GM23338 (cell line): ENCODE measurements around the gene GPD2. TPM values are rescaled to one million over a fixed set of nuclear protein-coding genes. Genes with fewer than 3 reads are reported as not detected.

Experiments used
- ATAC-seq: fragments of 200-7000 bp; cut with Tn5 transposase; 3 replicates; pipeline ENCODE4 v1.9.1; 2020
- DNase-seq: peaks from one replicate; pipeline ENCODE4 v3.0.0-alpha.2; 2015; ENCODE audit warnings: low spot score
- H2AFZ ChIP-seq: fragments of 200-600 bp; sonication (generic); 2 replicates; pipeline ENCODE4 v1.8.0; 2016; ENCODE audit warnings: antibody characterized with exemption, mild to moderate bottlenecking, moderate library complexity
- H3F3A ChIP-seq: fragments of 200-600 bp; sonication (generic); replicated peaks from 2 replicates; pipeline ENCODE4 v1.8.0; 2017; ENCODE audit warnings: antibody characterized with exemption, mixed run types, low read depth
- H3K27ac ChIP-seq: fragments of 200-600 bp; sonication (generic); 2 replicates; pipeline ENCODE4 v1.6.1; 2016; ENCODE audit warnings: low read depth
- H3K27me3 ChIP-seq: fragments of 200-600 bp; sonication (generic); 2 replicates; pipeline ENCODE4 v1.8.0; 2016; ENCODE audit warnings: mild to moderate bottlenecking, mixed run types, moderate library complexity; ENCODE audit not compliant: insufficient read depth
- H3K36me3 ChIP-seq: fragments of 200-600 bp; sonication (generic); 2 replicates; pipeline ENCODE4 v1.8.0; 2016; ENCODE audit warnings: mild to moderate bottlenecking; ENCODE audit not compliant: insufficient read depth
- H3K4me1 ChIP-seq: fragments of 200-600 bp; sonication (generic); 2 replicates; pipeline ENCODE4 v1.8.0; 2016; ENCODE audit warnings: mild to moderate bottlenecking, moderate library complexity; ENCODE audit not compliant: insufficient read depth
- H3K4me2 ChIP-seq: fragments of 200-600 bp; sonication (generic); 2 replicates; pipeline ENCODE4 v1.7.1; 2017; ENCODE audit warnings: mixed run types
- H3K4me3 ChIP-seq: fragments of 200-600 bp; sonication (generic); 2 replicates; pipeline ENCODE4 v1.6.1; 2016; ENCODE audit warnings: mixed run types
- H3K79me2 ChIP-seq: fragments of 200-600 bp; sonication (generic); replicated peaks from 2 replicates; pipeline ENCODE4 v1.8.0; 2017; ENCODE audit warnings: mild to moderate bottlenecking; ENCODE audit not compliant: insufficient read depth
- H3K9me2 ChIP-seq: fragments of 200-600 bp; sonication (generic); 2 replicates; pipeline ENCODE4 v1.8.0; 2017; ENCODE audit not compliant: insufficient read depth
- H4K20me1 ChIP-seq: fragments of 200-600 bp; sonication (generic); replicated peaks from 2 replicates; pipeline ENCODE4 v1.8.0; 2017; ENCODE audit warnings: mild to moderate bottlenecking; ENCODE audit not compliant: insufficient read depth
- H3K27ac Mint-ChIP-seq: 2 replicates; pipeline ENCODE4 v1.8.0; 2020; ENCODE audit warnings: inconsistent platforms, mild to moderate bottlenecking, moderate library complexity, mixed read lengths
- H3K27me3 Mint-ChIP-seq: 3 replicates; pipeline ENCODE4 v1.8.0; 2022; ENCODE audit warnings: low read depth, mild to moderate bottlenecking, moderate library complexity, mixed read lengths, inconsistent platforms; ENCODE audit not compliant: insufficient read depth, poor library complexity
- H3K36me3 Mint-ChIP-seq: 3 replicates; pipeline ENCODE4 v1.8.0; 2021; ENCODE audit warnings: low read depth, mild to moderate bottlenecking, inconsistent platforms, moderate library complexity, mixed read lengths
- H3K4me1 Mint-ChIP-seq: 3 replicates; pipeline ENCODE4 v1.8.0; 2020; ENCODE audit warnings: mild to moderate bottlenecking, inconsistent platforms, mixed read lengths
- H3K4me3 Mint-ChIP-seq: 3 replicates; pipeline ENCODE4 v1.8.0; 2021; ENCODE audit warnings: moderate library complexity, mild to moderate bottlenecking, inconsistent platforms, mixed read lengths
- H3K9me3 Mint-ChIP-seq: 3 replicates; pipeline ENCODE4 v1.8.0; 2020; ENCODE audit warnings: moderate library complexity, mild to moderate bottlenecking, inconsistent platforms, mixed read lengths
- CREB1 ChIP-seq: fragments of 250-450 bp; sonication (Bioruptor Pico); IDR thresholded peaks from 2 replicates; pipeline ENCODE4 v1.5.0; 2020; ENCODE audit warnings: low read depth, mild to moderate bottlenecking, moderate library complexity
- CTCF ChIP-seq, 2 experiments: fragments of 200-600 bp in 1 of 2; sonication (generic) in 1 of 2; conservative IDR thresholded peaks; 2 replicates each; pipeline versions ENCODE4 v1.5.1 to v1.6.1; 2016 to 2017; ENCODE audit warnings: antibody characterized with exemption in 2 of 2, low read depth in 2 of 2, mild to moderate bottlenecking in 2 of 2, moderate library complexity in 1 of 2
- EZH2 ChIP-seq: fragments of 200-600 bp; sonication (generic); IDR thresholded peaks from one replicate; pipeline ENCODE4 v1.8.0; 2017; ENCODE audit warnings: antibody characterized with exemption, mild to moderate bottlenecking, low read depth; ENCODE audit not compliant: unreplicated experiment
- EZH2phosphoT487 ChIP-seq: fragments of 200-600 bp; sonication (generic); IDR thresholded peaks from one replicate; pipeline ENCODE4 v1.8.1; 2018; ENCODE audit warnings: antibody characterized with exemption; ENCODE audit not compliant: unreplicated experiment
- JUNB ChIP-seq: IDR thresholded peaks from one replicate; pipeline ENCODE4 v1.6.1; 2016; ENCODE audit warnings: antibody characterized with exemption; ENCODE audit not compliant: unreplicated experiment
- NANOG ChIP-seq: IDR thresholded peaks from 2 replicates; pipeline ENCODE4 v1.6.1; 2016; ENCODE audit warnings: antibody characterized with exemption, borderline replicate concordance
- POLR2AphosphoS5 ChIP-seq: IDR thresholded peaks from 2 replicates; pipeline ENCODE4 v1.6.1; 2016; ENCODE audit warnings: antibody characterized with exemption, low read depth
- STAT1 ChIP-seq: IDR thresholded peaks from one replicate; pipeline ENCODE4 v1.6.1; 2016; ENCODE audit warnings: antibody characterized with exemption; ENCODE audit not compliant: unreplicated experiment
- ZNF114 ChIP-seq: fragments of 250-450 bp; sonication (Bioruptor Pico); IDR thresholded peaks from 2 replicates; pipeline ENCODE4 v1.5.0; 2020; ENCODE audit warnings: mild to moderate bottlenecking, moderate library complexity
- ZNF331 ChIP-seq: fragments of 250-450 bp; sonication (Bioruptor Pico); IDR thresholded peaks from 2 replicates; pipeline ENCODE4 v1.5.0; 2020; ENCODE audit warnings: low read depth, mild to moderate bottlenecking, moderate library complexity
- polyA plus RNA-seq: library from polyadenylated mRNA; unstranded; fragments of >200 nt; fragmentation: Nextera tagmentation; extraction: Ambion mirVana; gene quantifications from 2 replicates; pipeline ENCODE4 v1.2.1, GENCODE V29; 2016
- total RNA-seq: library from RNA; depleted of rRNA; stranded (reverse); fragments of >200 nt; shearing (Covaris generic); gene quantifications from 2 replicates; pipeline ENCODE4 v1.2.3, GENCODE V29; 2014
- TF ChIP-seq, protein P1 (sequence below): fragments of 250-450 bp; sonication (Bioruptor Pico); IDR thresholded peaks from 2 replicates; pipeline ENCODE4 v1.5.0; 2020; ENCODE audit warnings: mild to moderate bottlenecking, moderate library complexity
- TF ChIP-seq, protein P2 (sequence below): IDR thresholded peaks from 2 replicates; pipeline ENCODE4 v1.6.1; 2016; ENCODE audit warnings: antibody characterized with exemption
- TF ChIP-seq, protein P3 (sequence below): IDR thresholded peaks from one replicate; pipeline ENCODE4 v1.6.1; 2018; ENCODE audit warnings: antibody characterized with exemption; ENCODE audit not compliant: unreplicated experiment

GPD2 gene
- total and polyA plus RNA-seq, 2 experiments from 2014 or later, result 9.4 to 67.4 TPM

DNA sequence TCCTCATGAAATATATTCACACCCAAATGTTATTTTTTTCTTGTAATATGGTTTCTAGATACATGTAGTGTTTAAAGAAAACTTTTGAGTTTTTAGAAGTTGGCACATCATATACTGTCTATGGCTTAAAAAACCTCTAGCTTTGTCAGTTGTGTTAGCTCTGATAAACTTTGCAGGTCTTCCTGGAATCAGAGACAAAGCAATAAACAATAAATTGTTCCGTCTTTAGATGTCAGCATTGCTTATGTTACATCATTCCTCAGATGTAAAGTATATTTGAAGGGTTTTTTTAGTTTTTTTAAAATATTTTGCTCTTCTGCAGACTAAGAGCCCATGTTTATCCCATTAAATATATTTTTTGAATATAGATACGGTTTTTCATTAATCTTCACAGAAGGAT lies 145.1 kb downstream of the GPD2 start:
- Histone ChIP-seq H3K27ac (no peak overlapping the region), H3K79me2 (no peaks in the 10 kb centered on the region), H3K4me1 (no peaks in the 10 kb centered on the region), H3K27me3 (no peaks in the 10 kb centered on the region), H3K36me3 (no peaks in the 10 kb centered on the region), H3K4me3 (no peak overlapping the region), H2AFZ (no peak overlapping the region), H3F3A (no peaks in the 10 kb centered on the region), H3K9me2 (no peaks in the 10 kb centered on the region), H3K4me2 (no peak overlapping the region), H4K20me1 (no peaks in the 10 kb centered on the region)
- no peaks in the 10 kb centered on the region for H3K9me3 Mint-ChIP-seq
- H3K4me3 Mint-ChIP-seq, result no peak overlapping the region
- ATAC-seq, result no peak
- H3K4me1 Mint-ChIP-seq, result peaks cover 15% of the 10 kb centered on the region
- no peaks in the 10 kb centered on the region for H3K36me3 Mint-ChIP-seq
- no peak overlapping the region for H3K27ac Mint-ChIP-seq
- TF ChIP-seq, protein P1, sequence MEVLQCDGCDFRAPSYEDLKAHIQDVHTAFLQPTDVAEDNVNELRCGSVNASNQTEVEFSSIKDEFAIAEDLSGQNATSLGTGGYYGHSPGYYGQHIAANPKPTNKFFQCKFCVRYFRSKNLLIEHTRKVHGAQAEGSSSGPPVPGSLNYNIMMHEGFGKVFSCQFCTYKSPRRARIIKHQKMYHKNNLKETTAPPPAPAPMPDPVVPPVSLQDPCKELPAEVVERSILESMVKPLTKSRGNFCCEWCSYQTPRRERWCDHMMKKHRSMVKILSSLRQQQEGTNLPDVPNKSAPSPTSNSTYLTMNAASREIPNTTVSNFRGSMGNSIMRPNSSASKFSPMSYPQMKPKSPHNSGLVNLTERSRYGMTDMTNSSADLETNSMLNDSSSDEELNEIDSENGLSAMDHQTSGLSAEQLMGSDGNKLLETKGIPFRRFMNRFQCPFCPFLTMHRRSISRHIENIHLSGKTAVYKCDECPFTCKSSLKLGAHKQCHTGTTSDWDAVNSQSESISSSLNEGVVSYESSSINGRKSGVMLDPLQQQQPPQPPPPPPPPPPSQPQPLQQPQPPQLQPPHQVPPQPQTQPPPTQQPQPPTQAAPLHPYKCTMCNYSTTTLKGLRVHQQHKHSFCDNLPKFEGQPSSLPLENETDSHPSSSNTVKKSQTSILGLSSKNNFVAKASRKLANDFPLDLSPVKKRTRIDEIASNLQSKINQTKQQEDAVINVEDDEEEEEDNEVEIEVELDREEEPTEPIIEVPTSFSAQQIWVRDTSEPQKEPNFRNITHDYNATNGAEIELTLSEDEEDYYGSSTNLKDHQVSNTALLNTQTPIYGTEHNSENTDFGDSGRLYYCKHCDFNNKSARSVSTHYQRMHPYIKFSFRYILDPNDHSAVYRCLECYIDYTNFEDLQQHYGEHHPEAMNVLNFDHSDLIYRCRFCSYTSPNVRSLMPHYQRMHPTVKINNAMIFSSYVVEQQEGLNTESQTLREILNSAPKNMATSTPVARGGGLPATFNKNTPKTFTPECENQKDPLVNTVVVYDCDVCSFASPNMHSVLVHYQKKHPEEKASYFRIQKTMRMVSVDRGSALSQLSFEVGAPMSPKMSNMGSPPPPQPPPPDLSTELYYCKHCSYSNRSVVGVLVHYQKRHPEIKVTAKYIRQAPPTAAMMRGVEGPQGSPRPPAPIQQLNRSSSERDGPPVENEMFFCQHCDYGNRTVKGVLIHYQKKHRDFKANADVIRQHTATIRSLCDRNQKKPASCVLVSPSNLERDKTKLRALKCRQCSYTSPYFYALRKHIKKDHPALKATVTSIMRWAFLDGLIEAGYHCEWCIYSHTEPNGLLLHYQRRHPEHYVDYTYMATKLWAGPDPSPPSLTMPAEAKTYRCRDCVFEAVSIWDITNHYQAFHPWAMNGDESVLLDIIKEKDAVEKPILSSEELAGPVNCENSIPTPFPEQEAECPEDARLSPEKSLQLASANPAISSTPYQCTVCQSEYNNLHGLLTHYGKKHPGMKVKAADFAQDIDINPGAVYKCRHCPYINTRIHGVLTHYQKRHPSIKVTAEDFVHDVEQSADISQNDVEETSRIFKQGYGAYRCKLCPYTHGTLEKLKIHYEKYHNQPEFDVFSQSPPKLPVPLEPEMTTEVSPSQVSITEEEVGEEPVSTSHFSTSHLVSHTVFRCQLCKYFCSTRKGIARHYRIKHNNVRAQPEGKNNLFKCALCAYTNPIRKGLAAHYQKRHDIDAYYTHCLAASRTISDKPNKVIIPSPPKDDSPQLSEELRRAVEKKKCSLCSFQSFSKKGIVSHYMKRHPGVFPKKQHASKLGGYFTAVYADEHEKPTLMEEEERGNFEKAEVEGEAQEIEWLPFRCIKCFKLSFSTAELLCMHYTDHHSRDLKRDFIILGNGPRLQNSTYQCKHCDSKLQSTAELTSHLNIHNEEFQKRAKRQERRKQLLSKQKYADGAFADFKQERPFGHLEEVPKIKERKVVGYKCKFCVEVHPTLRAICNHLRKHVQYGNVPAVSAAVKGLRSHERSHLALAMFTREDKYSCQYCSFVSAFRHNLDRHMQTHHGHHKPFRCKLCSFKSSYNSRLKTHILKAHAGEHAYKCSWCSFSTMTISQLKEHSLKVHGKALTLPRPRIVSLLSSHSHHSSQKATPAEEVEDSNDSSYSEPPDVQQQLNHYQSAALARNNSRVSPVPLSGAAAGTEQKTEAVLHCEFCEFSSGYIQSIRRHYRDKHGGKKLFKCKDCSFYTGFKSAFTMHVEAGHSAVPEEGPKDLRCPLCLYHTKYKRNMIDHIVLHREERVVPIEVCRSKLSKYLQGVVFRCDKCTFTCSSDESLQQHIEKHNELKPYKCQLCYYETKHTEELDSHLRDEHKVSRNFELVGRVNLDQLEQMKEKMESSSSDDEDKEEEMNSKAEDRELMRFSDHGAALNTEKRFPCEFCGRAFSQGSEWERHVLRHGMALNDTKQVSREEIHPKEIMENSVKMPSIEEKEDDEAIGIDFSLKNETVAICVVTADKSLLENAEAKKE (CRISPR knock-in tag), result no peak
- TF ChIP-seq, protein P2, sequence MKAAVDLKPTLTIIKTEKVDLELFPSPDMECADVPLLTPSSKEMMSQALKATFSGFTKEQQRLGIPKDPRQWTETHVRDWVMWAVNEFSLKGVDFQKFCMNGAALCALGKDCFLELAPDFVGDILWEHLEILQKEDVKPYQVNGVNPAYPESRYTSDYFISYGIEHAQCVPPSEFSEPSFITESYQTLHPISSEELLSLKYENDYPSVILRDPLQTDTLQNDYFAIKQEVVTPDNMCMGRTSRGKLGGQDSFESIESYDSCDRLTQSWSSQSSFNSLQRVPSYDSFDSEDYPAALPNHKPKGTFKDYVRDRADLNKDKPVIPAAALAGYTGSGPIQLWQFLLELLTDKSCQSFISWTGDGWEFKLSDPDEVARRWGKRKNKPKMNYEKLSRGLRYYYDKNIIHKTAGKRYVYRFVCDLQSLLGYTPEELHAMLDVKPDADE, result no peak
- TF ChIP-seq STAT1, result no peak
- TF ChIP-seq CREB1 (CRISPR knock-in tag), result no peak
- TF ChIP-seq EZH2phosphoT487, result no peak
- TF ChIP-seq, protein P3, sequence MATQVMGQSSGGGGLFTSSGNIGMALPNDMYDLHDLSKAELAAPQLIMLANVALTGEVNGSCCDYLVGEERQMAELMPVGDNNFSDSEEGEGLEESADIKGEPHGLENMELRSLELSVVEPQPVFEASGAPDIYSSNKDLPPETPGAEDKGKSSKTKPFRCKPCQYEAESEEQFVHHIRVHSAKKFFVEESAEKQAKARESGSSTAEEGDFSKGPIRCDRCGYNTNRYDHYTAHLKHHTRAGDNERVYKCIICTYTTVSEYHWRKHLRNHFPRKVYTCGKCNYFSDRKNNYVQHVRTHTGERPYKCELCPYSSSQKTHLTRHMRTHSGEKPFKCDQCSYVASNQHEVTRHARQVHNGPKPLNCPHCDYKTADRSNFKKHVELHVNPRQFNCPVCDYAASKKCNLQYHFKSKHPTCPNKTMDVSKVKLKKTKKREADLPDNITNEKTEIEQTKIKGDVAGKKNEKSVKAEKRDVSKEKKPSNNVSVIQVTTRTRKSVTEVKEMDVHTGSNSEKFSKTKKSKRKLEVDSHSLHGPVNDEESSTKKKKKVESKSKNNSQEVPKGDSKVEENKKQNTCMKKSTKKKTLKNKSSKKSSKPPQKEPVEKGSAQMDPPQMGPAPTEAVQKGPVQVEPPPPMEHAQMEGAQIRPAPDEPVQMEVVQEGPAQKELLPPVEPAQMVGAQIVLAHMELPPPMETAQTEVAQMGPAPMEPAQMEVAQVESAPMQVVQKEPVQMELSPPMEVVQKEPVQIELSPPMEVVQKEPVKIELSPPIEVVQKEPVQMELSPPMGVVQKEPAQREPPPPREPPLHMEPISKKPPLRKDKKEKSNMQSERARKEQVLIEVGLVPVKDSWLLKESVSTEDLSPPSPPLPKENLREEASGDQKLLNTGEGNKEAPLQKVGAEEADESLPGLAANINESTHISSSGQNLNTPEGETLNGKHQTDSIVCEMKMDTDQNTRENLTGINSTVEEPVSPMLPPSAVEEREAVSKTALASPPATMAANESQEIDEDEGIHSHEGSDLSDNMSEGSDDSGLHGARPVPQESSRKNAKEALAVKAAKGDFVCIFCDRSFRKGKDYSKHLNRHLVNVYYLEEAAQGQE, result no peak
- TF ChIP-seq NANOG, result no peak
- no peak for TF ChIP-seq POLR2AphosphoS5
- no peak for TF ChIP-seq ZNF331
- no peak for TF ChIP-seq ZNF114 (CRISPR knock-in tag)
- TF ChIP-seq CTCF (conservative IDR thresholded peaks at IDR 0.05; ENCODE audit: low read depth in 2 of 2), result no peak
- no peak for TF ChIP-seq EZH2
- TF ChIP-seq JUNB, result no peak
- no peak for DNase-seq
- no peaks in the 10 kb centered on the region for H3K27me3 Mint-ChIP-seq
